Muscle layer of colon (tissue), 2 donors: ENCODE measurements around the gene DOCK1.

Source experiments
- H3K27ac ChIP-seq: one replicate; pipeline ENCODE4 v1.7.0; 2013; ENCODE audit warnings: low read depth, mild to moderate bottlenecking, low read length, moderate library complexity
- H3K27me3 ChIP-seq, 2 donors: one replicate each; pipeline ENCODE4 v1.7.0; 2013; ENCODE audit warnings: low read length in 2 of 2, mild to moderate bottlenecking in 2 of 2; ENCODE audit not compliant: insufficient read depth in 2 of 2, control insufficient read depth in 1 of 2
- H3K36me3 ChIP-seq: one replicate; pipeline ENCODE4 v1.7.0; 2013; ENCODE audit warnings: mild to moderate bottlenecking, low read length; ENCODE audit not compliant: insufficient read depth
- H3K4me1 ChIP-seq: one replicate; pipeline ENCODE4 v1.7.0; 2013; ENCODE audit warnings: mild to moderate bottlenecking, low read length; ENCODE audit not compliant: insufficient read depth
- H3K4me3 ChIP-seq, 2 donors: one replicate each; pipeline ENCODE4 v1.7.0; 2013; ENCODE audit warnings: low read length in 2 of 2, low read depth in 1 of 2, mild to moderate bottlenecking in 1 of 2, moderate library complexity in 1 of 2
- H3K9ac ChIP-seq: one replicate; pipeline ENCODE4 v1.7.0; 2013; ENCODE audit warnings: low read length
- H3K9me3 ChIP-seq: one replicate; pipeline ENCODE4 v1.7.0; 2013; ENCODE audit warnings: mild to moderate bottlenecking, low read length
- donor health status: abdominal sarcoma.
- donor health status: Adenocarcinoma of cecum.

The DOCK1 gene

DNA sequence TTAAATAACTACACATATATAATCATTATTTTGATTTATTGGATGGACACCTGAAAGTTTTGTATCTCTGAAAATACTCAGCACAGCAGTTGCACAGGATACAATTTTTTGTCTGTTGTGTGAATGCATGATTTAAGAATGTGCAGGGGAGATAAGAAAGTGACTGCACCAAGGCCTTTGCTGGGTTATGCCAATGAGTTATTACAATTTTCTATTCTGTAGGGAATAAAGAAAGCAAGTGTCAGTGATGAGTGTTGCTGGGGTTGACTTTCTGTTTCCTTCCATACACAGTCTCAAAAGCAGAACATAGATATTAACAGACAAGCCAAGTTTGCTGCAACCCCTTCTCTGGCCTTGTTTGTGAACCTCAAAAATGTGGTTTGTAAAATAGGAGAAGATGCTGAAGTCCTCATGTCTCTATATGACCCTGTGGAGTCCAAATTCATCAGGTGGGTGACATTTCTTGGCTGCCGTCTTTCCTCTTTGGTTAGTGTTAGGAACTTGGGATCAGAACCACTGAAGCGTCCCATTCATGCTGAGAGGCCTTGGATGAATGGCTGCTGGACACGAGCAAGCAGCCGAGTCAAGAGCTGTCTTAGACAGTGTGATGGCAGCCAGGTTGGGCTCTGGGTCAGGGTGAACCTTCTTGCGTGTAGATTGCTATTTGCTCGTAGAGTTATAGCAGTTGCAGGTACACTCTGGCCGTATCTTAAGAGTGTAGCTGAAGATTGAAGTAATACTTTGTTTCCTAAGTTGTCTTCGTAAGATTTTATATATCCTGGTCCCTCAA is 92.8 kb downstream of the DOCK1 start:
- Histone ChIP-seq H3K27ac (no peak overlapping the region), H3K9me3 (no peaks in the 10 kb centered on the region), H3K36me3 (peaks cover 30% of the 10 kb centered on the region), H3K9ac (no peak overlapping the region), H3K27me3 (no peaks in the 10 kb centered on the region), H3K4me3 (no peak overlapping the region), H3K4me1 (no peaks in the 10 kb centered on the region)

DNA sequence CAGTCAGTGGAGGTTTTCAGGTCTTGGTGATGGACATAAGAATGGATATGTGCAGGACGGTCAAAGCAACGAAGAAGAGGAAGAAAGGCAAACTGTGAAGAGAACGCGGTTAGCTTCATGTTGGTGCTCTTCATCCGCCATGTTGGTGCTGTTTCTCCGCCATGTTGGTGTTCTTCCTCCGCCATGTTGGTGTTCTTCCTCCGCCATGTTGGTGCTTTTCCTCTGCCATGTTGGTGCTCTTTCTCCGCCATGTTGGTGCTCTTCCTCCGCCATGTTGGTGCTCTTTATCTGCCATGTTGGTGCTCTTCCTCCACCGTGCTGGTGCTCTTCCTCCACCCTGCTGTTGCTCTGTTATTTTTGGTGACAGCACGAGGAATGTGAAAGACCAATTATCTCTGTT is 95.4 kb downstream of the DOCK1 start:
- H3K27ac ChIP-seq = no peak overlapping the region
- no peak overlapping the region for H3K9ac ChIP-seq
- H3K4me3 ChIP-seq = no peak overlapping the region
- H3K4me1 ChIP-seq = no peaks in the 10 kb centered on the region
- H3K9me3 ChIP-seq = no peaks in the 10 kb centered on the region
- peaks cover 30% of the 10 kb centered on the region for H3K36me3 ChIP-seq
- H3K27me3 ChIP-seq = no peaks in the 10 kb centered on the region

DNA sequence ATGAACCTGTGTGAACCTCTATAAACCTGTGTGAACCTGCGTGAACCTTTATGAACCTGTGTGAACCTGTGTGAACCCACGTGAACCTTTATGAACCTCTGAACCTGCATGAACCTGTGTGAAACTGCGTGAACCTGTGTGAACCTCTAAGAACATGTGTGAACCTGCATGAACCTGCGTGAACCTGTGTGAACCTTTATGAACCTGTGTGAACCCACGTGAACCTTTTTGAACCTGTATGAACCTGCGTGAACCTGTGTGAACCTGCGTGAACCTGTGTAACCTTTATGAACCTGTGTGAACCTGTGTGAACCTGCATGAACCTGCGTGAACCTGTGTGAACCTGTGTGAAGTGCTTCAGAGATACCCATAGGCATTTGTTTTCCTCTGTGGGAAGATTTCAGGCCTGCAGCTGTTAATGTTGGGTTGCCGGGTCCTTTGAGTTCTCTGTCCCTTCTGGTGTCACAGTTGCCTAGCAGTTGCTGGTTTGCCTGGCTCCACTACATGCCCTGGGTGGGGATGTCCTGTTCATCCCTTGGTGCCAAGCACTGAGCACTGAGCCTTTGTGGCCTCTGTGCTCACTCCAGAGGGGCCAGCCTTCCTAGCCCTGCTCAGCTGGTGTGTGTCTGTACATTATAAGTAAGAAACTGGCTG is 97.9 kb downstream of the DOCK1 start:
- no peaks in the 10 kb centered on the region for H3K9me3 ChIP-seq
- H3K9ac ChIP-seq = no peak overlapping the region
- no peaks in the 10 kb centered on the region for H3K4me1 ChIP-seq
- peaks cover 46% of the 10 kb centered on the region for H3K36me3 ChIP-seq
- H3K4me3 ChIP-seq = no peak overlapping the region
- H3K27me3 ChIP-seq = no peaks in the 10 kb centered on the region
- no peak overlapping the region for H3K27ac ChIP-seq

DNA sequence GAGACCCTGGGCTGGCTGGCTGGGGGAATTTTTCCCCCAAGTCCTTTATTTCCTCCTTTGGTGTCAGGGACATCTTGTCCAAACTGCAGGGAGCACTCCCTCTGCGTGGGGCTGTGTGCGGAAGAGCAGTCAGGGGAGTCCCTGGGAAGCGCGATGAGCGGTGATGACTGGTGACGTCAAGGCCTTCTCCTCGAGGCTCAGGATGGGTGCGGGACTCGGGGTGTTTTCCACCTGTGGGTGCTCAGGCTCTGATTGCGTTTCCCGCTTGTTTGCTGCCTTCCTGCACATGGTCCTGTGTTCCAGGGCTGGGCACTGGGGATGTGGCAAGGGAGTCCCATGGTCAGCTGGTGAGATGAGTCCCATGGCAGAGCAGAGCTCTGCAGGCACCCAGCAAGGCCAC is 101.2 kb downstream of the DOCK1 start:
- H3K4me3 ChIP-seq = no peak overlapping the region
- H3K4me1 ChIP-seq = no peaks in the 10 kb centered on the region
- no peaks in the 10 kb centered on the region for H3K9me3 ChIP-seq
- H3K27ac ChIP-seq = no peak overlapping the region
- no peak overlapping the region for H3K9ac ChIP-seq
- H3K27me3 ChIP-seq = no peaks in the 10 kb centered on the region
- peaks cover 36% of the 10 kb centered on the region for H3K36me3 ChIP-seq

DNA sequence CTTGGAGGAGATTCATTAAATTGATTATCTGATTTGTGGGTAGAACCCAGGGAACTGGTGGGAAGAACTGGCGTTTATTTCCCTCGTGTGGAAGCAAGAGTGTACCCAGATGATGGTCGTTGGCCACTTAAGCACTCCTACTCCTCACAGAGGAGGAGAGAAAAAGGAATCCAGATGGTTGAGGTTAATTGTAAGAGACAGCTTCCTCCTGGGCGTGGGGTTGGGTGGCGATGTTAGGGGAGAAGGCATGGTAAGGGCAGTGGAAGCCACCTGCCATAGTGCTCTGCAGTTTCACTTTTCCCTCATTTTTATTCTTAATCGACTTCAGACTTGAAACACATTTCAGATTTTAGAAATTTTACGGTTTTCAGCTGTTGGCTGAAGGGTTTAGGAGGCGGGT is 104.1 kb downstream of the DOCK1 start:
- no peaks in the 10 kb centered on the region for H3K9me3 ChIP-seq
- H3K4me1 ChIP-seq = no peaks in the 10 kb centered on the region
- no peak overlapping the region for H3K4me3 ChIP-seq
- no peak overlapping the region for H3K27ac ChIP-seq
- peaks cover 27% of the 10 kb centered on the region for H3K36me3 ChIP-seq
- H3K9ac ChIP-seq = no peak overlapping the region
- H3K27me3 ChIP-seq = no peaks in the 10 kb centered on the region

DNA sequence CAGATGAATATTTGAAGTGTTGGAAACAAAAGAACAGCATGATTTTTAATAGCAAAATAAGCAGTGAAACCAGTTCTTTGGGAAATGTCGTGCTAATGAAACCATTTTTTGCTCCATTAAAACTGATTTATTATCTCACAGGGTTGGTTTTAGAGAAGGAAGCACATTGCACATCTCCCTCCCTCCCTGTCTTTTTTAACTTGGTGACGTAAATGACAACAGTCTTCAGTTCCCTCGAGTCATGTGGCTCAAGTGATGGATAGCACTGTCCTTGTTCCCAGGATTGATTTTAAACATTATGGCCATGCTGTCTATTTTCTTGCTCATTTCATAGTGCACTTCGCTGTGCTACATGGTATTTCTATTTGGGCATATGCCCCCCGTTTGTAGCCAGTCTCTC is 105.9 kb downstream of the DOCK1 start:
- no peaks in the 10 kb centered on the region for H3K4me1 ChIP-seq
- no peaks in the 10 kb centered on the region for H3K27me3 ChIP-seq
- H3K36me3 ChIP-seq = peaks cover 21% of the 10 kb centered on the region
- H3K27ac ChIP-seq = no peak overlapping the region
- H3K4me3 ChIP-seq = no peak overlapping the region
- no peaks in the 10 kb centered on the region for H3K9me3 ChIP-seq
- H3K9ac ChIP-seq = no peak overlapping the region

DNA sequence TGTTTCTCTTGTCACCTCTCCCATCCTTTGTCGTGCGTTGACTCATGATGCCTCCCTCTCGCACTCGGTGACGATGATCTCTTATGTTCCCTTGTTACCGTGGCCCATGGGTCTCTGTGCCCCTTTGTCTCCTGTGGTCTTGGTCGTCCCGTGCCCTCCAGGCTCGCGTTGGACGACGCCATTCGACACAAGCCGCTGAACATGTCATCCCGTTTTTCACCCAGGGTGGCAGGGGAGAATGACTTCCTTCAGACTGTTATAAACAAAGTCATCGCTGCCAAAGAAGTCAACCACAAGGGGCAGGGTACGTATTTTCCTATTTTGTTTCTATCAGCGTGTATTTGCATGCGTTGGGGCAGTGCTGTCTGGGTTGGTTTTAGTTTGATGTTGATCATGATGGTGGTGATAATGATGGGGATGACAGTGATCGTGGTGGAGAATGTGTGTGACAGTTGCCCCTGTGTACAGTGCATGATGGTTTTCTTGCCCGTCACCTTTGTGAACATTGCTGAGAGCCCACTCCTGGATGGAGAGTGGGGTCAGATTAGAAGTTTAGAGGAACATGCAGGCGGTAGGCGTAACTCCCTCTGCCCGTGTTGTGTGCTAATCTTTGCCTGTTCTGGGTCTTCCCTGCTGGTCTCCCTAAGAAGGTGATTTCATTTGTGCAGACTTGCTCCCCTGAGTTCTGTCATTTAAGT is 107.0 kb downstream of the DOCK1 start:
- Histone ChIP-seq H3K9me3 (no peaks in the 10 kb centered on the region), H3K9ac (no peak overlapping the region), H3K27ac (no peak overlapping the region), H3K36me3 (peaks cover 11% of the 10 kb centered on the region), H3K4me3 (no peak overlapping the region), H3K27me3 (no peaks in the 10 kb centered on the region), H3K4me1 (no peaks in the 10 kb centered on the region)

DNA sequence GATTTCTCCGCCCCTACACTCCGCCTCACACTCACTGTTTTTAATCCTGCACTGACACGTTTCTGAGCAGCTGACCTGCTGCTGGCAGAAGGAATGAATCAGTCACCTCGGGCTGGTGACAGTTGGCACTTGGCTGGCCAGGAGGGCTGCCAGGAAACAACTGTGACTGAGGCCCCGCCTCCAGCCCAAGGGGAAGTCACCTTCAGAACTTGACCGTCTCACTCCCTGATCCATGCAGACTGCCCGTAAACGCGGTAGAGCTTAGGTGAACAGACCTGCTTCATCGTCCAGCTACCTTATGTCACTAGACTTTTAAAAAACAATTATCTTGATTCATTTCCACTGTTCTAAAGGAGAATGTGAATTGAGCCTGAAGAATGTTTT is 107.5 kb downstream of the DOCK1 start:
- peaks cover 7% of the 10 kb centered on the region for H3K36me3 ChIP-seq
- H3K9ac ChIP-seq = no peak overlapping the region
- H3K27me3 ChIP-seq = no peaks in the 10 kb centered on the region
- H3K9me3 ChIP-seq = no peaks in the 10 kb centered on the region
- H3K4me1 ChIP-seq = no peaks in the 10 kb centered on the region
- H3K4me3 ChIP-seq = no peak overlapping the region
- H3K27ac ChIP-seq = no peak overlapping the region

DNA sequence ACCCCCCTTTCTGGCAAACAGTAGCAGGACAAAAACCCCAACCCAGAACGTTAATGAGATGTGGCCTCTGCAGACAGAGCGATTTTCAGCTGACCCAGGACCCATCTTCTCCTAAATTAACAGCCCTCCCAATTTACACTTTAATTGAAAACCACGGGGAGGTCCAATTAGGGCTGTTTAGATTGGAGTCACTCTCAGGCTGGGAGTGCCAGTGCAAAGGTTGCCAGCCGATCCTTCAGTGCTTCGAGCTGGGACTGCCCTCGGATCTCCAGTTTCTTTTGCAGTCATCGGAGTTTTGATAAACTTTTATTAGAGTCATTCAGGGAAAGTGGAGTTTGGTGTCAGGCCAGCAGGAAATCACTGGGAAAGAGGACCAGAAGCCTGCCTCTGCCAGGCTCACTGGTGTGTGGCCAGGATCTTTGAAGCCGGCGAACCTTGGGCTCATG is 108.0 kb downstream of the DOCK1 start:
- Histone ChIP-seq H3K4me1 (no peaks in the 10 kb centered on the region), H3K9ac (no peak overlapping the region), H3K36me3 (peaks cover 7% of the 10 kb centered on the region), H3K4me3 (no peak overlapping the region), H3K27me3 (no peaks in the 10 kb centered on the region), H3K9me3 (no peaks in the 10 kb centered on the region), H3K27ac (no peak overlapping the region)

DNA sequence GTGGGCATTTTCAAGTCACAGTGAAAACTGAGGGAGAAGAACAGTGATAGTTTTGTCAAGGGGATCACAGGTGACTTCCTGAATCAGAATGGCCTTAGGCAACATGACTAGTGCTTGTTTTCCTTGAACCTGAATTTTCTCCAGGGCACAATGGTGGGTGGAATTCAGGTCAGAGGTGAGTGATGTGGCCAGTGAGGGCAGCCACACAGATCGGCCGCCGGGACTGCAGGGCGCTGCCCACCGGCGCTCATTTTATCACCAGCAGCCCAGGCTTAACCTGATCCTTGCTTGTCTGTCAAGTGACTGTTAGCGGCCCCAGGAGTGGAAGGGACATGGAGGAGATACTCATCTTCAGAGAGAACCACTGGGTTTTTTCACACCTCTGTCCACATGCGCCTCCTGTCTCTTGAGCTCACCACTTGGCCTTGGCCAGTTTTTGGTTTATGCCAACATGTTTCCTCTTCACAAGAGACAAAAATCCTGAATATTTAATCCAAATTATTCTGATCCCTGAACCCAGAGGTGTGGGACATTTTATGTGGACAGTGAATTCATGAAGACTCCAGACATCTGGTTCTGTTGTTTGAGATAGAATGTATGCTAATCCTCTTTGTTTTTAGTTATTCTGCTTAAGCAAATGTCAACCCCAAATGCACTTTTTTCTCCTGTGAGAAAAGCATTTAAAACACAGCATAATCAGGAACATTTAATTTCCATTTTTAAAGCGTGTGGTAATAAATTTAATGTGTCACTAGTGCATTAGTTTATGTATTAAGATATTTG is 108.7 kb downstream of the DOCK1 start:
- H3K27ac ChIP-seq = no peak overlapping the region
- H3K36me3 ChIP-seq = peaks cover 7% of the 10 kb centered on the region
- no peaks in the 10 kb centered on the region for H3K27me3 ChIP-seq
- no peak overlapping the region for H3K9ac ChIP-seq
- no peaks in the 10 kb centered on the region for H3K9me3 ChIP-seq
- no peaks in the 10 kb centered on the region for H3K4me1 ChIP-seq
- no peak overlapping the region for H3K4me3 ChIP-seq

DNA sequence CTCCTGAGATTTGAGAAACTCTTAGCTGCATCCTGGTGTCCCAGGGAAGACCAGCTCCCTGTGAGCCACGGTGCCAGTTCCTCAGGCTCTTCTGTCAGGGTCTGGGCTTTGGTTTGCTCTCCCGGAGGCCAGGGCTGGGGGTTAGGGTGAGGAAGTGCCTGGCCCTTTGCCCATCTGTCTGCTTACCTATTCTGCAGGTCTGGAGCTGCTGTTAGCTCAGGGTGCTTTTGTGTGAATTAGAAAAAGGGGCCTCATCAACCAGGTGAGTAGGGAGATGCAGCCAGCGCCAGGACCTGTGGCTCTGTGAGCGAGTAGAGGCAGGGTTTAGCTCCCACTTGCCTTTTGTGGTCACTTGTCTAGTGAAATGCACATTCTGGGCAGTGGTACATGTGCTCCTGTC is 109.4 kb downstream of the DOCK1 start:
- Histone ChIP-seq H3K9ac (no peak overlapping the region), H3K9me3 (no peaks in the 10 kb centered on the region), H3K27me3 (no peaks in the 10 kb centered on the region), H3K36me3 (peaks cover 7% of the 10 kb centered on the region), H3K27ac (no peak overlapping the region), H3K4me3 (no peak overlapping the region), H3K4me1 (no peaks in the 10 kb centered on the region)
